Bone marrow (tissue), 2 donors: Measurements from ENCODE around the gene CPEB1.
"Not testable (repeated sequence)": the region's sequence is repeated elsewhere in the genome, so short reads cannot be mapped to it uniquely, and the experiment has no call there.

ENCODE experiments used
- DNase-seq, 2 donors: peaks; one replicate each; lab custom pipeline; 2025; lab: John Stamatoyannopoulos, UW

The CPEB1 gene

DNA sequence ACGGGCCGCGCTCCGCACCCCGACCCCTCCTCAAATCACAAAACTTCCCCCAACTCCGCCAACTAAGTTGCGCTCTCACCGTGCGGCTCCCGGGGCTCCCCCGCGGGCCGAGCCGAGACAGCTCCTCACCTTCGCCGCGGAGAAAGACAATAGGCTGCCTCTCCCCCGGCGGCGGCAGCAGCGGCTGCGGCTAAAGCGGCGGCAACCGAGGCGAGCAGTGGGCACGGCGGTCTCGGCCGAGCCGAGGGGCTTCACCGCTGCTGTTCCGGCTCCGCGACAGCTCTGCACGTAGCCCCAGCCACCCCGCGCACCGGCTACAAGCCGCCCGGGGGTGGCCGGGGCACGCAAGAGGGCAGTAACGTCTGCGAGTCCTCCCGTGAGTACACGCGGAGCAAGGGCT is 133.6 kb downstream of the CPEB1 start:
- not testable (repeated sequence) for DNase-seq

DNA sequence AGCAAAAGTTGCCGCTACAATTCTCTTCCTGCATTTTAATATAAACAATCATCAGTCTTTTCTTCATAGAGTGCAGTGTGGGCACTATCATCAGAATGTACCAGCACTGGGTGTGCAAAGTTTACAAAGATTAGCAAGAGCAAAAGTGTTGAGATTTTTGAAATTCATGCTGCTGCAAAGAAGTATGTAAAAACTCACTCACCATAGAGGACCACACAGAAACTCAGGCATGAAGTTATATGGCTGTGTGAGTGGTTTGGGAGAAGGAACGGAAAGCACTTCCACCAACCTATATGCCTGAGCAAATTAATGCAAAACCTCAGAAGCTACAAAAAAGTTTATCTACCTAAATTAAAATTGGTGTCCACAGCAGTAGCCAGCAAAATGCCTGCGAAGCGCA is 139.5 kb downstream of the CPEB1 start:
- not testable (repeated sequence) for DNase-seq

DNA sequence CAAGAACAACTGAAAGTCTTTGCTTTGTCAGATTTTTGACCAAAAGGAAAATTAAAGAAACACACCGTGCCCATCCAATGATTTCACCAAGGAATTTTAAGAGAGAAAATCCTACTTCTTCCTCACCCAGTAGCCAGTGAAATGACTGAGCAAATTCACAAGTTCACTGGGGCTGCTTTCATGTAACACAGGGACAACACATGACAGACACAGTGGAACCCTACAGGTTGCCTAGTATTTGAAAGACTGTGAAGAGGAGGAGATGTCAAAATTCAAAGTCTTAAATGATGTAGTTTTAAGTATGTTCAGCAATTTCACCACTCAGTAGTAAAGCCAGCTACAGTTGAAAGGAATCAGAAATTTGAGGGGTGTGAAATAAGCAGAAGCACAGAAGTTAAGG is 140.1 kb downstream of the CPEB1 start:
- not testable (repeated sequence) for DNase-seq

DNA sequence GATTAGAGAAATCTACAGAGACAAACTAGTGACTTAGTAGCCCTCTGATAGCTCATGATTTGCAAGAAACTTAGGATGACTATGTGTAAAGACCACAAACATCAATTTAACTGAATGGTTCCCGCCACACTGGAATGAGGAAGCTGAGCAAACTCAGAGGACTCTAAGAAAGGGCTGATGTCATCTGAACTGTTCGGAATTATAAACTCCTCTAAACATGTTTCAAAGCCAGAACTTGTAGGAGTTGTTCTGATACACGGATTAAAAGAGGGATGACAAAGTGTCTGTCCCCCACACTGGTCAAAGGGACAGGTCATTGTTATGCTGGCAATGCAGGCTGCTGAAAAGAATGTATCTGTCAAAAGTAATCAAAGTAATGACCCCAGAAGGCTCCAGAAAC is 141.3 kb downstream of the CPEB1 start:
- DNase-seq, result not testable (repeated sequence)

DNA sequence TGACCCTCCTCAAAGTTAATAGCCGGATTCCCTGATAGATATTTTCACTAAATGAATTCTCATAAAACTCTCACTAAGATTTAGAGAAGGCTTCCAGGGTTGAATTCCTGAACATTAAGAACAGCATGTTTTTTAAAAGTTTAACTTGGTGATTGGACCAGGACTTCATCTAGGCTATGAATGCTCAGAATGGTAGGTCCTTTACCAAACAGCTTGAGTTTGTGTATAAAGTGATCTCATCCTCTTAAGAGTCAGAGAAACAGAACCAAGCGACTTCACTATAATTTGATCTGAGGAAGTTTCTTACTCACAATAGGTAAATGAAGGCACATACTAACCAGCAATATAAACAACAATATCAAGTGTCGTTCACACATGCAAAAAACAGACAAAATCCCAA is 143.1 kb downstream of the CPEB1 start:
- DNase-seq, result not testable (repeated sequence)

DNA sequence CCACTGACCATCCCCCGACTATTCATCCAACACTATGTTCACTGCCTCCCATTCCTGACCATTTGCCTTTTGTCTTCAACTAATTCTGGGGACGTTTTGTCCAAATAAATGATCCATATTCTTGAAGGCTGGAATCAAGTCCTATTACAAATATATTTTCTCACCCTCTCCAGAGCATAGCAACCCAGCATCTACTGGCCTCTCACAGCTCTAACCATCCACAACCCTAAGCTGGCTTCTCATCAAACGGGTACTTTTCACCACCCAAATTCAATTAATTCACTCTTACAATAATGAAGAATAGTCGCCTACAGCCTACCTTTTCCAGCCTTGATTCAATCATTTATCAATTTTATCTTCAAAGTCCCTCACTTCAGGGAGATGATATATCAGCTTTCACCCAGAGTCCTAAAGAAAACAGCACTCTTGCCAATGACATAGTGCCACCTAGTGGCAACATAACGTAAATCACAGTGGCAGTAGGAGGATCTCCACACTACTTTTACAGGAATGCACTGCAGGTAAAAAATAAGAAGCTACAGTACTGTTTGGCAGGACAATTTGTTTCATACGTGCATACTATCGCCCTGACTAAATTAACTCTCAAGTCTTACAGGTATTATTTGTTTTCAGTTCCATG is 144.3 kb downstream of the CPEB1 start:
- not testable (repeated sequence) for DNase-seq

DNA sequence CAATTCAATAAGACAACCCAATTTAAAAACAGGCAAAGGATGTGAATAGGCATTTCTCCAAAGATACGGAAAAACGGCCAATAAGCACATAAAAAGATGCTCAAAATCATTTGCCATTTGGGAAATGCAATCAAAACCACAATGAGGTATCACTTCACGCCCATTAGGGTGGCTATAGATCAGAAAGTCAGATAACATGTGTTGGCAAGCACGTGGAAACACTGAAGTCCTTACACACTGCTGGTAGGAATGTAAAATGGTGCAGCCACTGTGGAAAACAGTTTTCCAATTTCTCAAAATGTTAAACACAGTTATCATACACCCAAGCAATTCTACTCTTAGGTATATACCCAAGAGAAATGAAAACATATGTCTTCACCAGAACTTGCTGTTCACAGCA is 146.4 kb downstream of the CPEB1 start:
- DNase-seq, result not testable (repeated sequence)

DNA sequence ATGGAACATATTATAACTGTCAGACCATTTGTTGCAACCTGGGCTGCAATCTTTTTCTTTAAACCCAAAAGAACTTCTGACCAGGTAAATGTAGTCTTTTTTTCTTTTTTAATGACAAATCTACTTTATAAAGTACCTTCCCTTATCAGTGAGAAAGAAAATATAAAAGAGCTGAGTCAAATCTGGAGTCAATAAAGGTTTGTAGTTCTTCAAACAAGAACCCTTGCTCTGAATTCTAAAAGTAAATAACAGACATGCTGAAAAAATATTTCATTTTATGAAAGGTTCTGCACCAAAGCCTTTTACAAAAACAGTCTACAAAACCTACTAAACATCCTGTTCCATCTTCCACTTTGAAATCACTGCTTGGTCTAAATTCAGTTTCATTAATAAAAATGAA is 149.2 kb downstream of the CPEB1 start:
- DNase-seq, result not testable (repeated sequence)
